GM04504 (cell line): ENCODE measurements around the gene RRP1.

ENCODE experiments used
- DNase-seq: peaks from one replicate; pipeline ENCODE4 v3.0.0-alpha.2; 2012; ENCODE audit warnings: low read depth

The RRP1 gene

GRCh38 chr21:43789276-43790009, at the start of gene RRP1:
Gene RRP1 (plus strand): TSS chr21:43789577. CDS start chr21:43789630, 53 bp downstream.
- peak; percentile 78 for DNase-seq

GRCh38 chr21:43739621-43740435, 49.5 kb upstream of the RRP1 start:
- no peak for DNase-seq

GRCh38 chr21:43740497-43741156, 48.8 kb upstream of the RRP1 start:
- DNase-seq: peak; percentile 35

GRCh38 chr21:43741423-43742096, 47.8 kb upstream of the RRP1 start:
- DNase-seq: no peak

GRCh38 chr21:43743947-43744346, 45.4 kb upstream of the RRP1 start:
- DNase-seq: no peak

- no peak for DNase-seq
These were observed 44.7 kb upstream of the RRP1 start for GRCh38 chr21:43744725-43745124.

- no peak for DNase-seq
These were observed 43.4 kb upstream of the RRP1 start for GRCh38 chr21:43745772-43746517.

- DNase-seq: no peak
These were observed 40.8 kb upstream of the RRP1 start for GRCh38 chr21:43748622-43749021.

- DNase-seq: no peak
These were observed 39.6 kb upstream of the RRP1 start for GRCh38 chr21:43749651-43750262.

GRCh38 chr21:43750339-43751033, 38.9 kb upstream of the RRP1 start:
- no peak for DNase-seq

GRCh38 chr21:43751955-43752591, 37.3 kb upstream of the RRP1 start:
- no peak for DNase-seq

- no peak for DNase-seq
These were observed 36.5 kb upstream of the RRP1 start for GRCh38 chr21:43752758-43753438.

GRCh38 chr21:43753439-43753799, 36.0 kb upstream of the RRP1 start:
- no peak for DNase-seq

GRCh38 chr21:43754948-43755781, 34.2 kb upstream of the RRP1 start:
- no peak for DNase-seq

- no peak for DNase-seq
These were observed 33.4 kb upstream of the RRP1 start for GRCh38 chr21:43755820-43756594.

- DNase-seq: no peak
These were observed 31.8 kb upstream of the RRP1 start for GRCh38 chr21:43757601-43758000.

- DNase-seq: no peak
These were observed 31.2 kb upstream of the RRP1 start for GRCh38 chr21:43758111-43758641.
